ENCODE measurements around the gene ELMO1.

DNA sequence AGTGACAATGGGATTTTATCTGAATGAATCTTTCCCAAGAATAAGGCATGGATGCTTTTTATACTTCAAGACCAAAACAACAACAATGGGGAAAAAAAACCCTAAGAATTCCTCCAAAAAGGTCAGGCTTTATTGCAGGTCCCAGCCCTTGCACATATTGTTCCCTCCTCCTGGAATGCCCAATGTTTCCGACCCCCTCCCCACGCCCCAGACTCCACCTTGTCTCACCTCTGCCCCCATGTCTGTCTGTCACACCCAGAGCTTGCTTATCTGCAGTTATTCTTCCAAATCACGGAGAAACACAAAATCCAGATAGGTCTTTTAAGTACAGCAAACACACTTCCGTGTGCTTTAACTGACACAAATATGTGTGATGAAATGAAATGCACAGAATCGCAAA lies 43.5 kb downstream of the ELMO1 start:
- TF ChIP-seq POLR2A (IDR thresholded peaks at IDR 0.05; ENCODE audit: low read depth) = no peak
- TF ChIP-seq, protein P1, sequence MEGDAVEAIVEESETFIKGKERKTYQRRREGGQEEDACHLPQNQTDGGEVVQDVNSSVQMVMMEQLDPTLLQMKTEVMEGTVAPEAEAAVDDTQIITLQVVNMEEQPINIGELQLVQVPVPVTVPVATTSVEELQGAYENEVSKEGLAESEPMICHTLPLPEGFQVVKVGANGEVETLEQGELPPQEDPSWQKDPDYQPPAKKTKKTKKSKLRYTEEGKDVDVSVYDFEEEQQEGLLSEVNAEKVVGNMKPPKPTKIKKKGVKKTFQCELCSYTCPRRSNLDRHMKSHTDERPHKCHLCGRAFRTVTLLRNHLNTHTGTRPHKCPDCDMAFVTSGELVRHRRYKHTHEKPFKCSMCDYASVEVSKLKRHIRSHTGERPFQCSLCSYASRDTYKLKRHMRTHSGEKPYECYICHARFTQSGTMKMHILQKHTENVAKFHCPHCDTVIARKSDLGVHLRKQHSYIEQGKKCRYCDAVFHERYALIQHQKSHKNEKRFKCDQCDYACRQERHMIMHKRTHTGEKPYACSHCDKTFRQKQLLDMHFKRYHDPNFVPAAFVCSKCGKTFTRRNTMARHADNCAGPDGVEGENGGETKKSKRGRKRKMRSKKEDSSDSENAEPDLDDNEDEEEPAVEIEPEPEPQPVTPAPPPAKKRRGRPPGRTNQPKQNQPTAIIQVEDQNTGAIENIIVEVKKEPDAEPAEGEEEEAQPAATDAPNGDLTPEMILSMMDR (IDR thresholded peaks at IDR 0.05) = no peak
